Ovary (tissue), 9 donors: ENCODE results near the gene PVR. TPM values are rescaled to one million over a fixed set of nuclear protein-coding genes. Genes with fewer than 3 reads are reported as not detected.
"Not testable (repeated sequence)": the region's sequence is repeated elsewhere in the genome, so short reads cannot be mapped to it uniquely, and the experiment has no call there.

Experiments
- DNase-seq, 5 donors: peaks; one replicate each; pipeline ENCODE4 v3.0.0-alpha.2; 2019 to 2020
- H3K27ac ChIP-seq, 2 donors: fragments of 200-600 bp; one replicate each; pipeline versions ENCODE4 v1.5.1 to v1.8.0; 2019 to 2022
- H3K27me3 ChIP-seq: fragments of 200-600 bp; one replicate; pipeline ENCODE4 v1.8.0; 2022
- H3K36me3 ChIP-seq: fragments of 200-600 bp; sonication (generic); one replicate; pipeline ENCODE4 v1.5.1; 2019
- H3K4me1 ChIP-seq: one replicate; pipeline ENCODE4 v1.8.1; 2013; ENCODE audit warnings: mild to moderate bottlenecking, moderate library complexity; ENCODE audit not compliant: insufficient read depth
- H3K4me3 ChIP-seq: fragments of 200-600 bp; sonication (generic); one replicate; pipeline ENCODE4 v1.5.1; 2017
- H3K9me3 ChIP-seq, 2 donors: fragments of 200-600 bp in 1 of 2; sonication (generic) in 1 of 2; one replicate each; pipeline versions ENCODE4 v1.5.1 to v1.8.1; 2013 to 2019; ENCODE audit warnings: mild to moderate bottlenecking in 1 of 2, moderate library complexity in 1 of 2
- EP300 ChIP-seq: sonication (generic); formaldehyde crosslinking; IDR thresholded peaks from one replicate; pipeline ENCODE4 v1.6.1; 2017; ENCODE audit warnings: antibody characterized with exemption
- POLR2A ChIP-seq: fragments of 450-650 bp; IDR thresholded peaks from one replicate; pipeline ENCODE4 v1.6.1; 2017; ENCODE audit warnings: antibody characterized with exemption, mild to moderate bottlenecking, moderate library complexity
- WGBS, 3 donors: extraction: QIAGEN DNeasy Blood & Tissue Kit in 1 of 3; methylation state at CpG; one replicate each; pipeline versions ENCODE4 v1.1.5 to v1.1.7; 2013 to 2017; 5-methylcytosine and 5-hydroxymethylcytosine counted together
- intact Hi-C, 4 donors: fragments of 100-400 bp; cut with DNase I; formaldehyde crosslinking; loops; one replicate each; pipeline versions ENCODE4 v1.11.0 to v1.15.1; 2022 to 2023
- polyA plus RNA-seq, 2 donors: library from polyadenylated mRNA; stranded (reverse); fragments of 200-250 nt in 1 of 2; fragments of 350-450 nt in 1 of 2; fragmentation: Illumina TruSeq in 1 of 2; extraction: RNeasy Lipid Tissue Mini Kit (QIAGEN cat#74804) in 1 of 2; gene quantifications; one replicate each; pipeline ENCODE4 v1.2.3, GENCODE V29; 2013 to 2014
- total RNA-seq, 7 donors: library from RNA; depleted of rRNA in 2 of 7; stranded (reverse); fragments of >200 nt in 2 of 7; fragmentation: NEBNext Ultra II Directional in 3 of 7; extraction: Animal tissue kit (Norgen Biotek cat#: 25700) in 3 of 7; gene quantifications; one replicate each; pipeline versions ENCODE4 v1.1.0 to v1.2.4, GENCODE V29; 2016 to 2023
- TF ChIP-seq, protein P1 (sequence below), 3 donors: fragments of 450-650 bp in 2 of 3; fragments of 200-600 bp in 1 of 3; IDR thresholded peaks; one replicate each; pipeline versions ENCODE4 v1.5.1 to v1.8.0; 2016 to 2022; ENCODE audit warnings: antibody characterized with exemption in 3 of 3, mild to moderate bottlenecking in 1 of 3
- donor health status: DM: no; HTN: no; CAD: no; lungs with moderate emphysema.
- donor health status: DM: no; HTN: no; CAD: no.
- donor health status: Bipolar disorder and iron deficiency.
- donor health status: DM: yes; HTN: yes; CAD: no.
- donor health status: DM: no; HTN: no; CAD: no.
- donor health status: DM: yes; HTN: yes; CAD: no.

PVR gene
- total and polyA plus RNA-seq, 9 donors, result 14.0 to 33.9 (median 22.5) TPM

- 73 to 76% (median 75%) methylated on average over 5 of the region's 5 CpGs for WGBS, 3 donors
- intact Hi-C loops, result no loop called here
- TF ChIP-seq POLR2A, result no peak
Measured at GRCh38 chr19:44609219-44609618, 34.5 kb upstream of the PVR start.

DNA sequence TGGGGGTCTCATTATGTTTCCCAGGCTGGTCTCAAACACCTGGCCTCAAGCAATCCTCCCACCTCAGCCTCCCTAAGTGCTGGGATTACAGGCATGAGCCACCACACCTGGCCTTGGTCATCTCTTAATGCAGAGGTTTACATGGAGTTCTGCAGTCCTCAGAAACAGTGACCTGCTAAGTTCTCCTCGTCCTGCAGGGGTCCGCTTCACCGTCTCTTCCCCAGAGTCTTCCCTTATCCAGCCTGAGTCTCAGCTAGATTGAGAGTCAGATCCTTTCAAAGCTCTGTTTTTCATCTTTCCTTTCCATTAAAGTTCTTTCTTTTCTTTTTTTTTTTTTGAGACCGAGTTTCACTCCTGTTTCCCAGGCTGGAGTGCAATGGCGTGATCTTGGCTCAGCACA lies 33.2 kb upstream of the PVR start:
- H3K27me3 ChIP-seq, H3K27ac ChIP-seq, H3K36me3 ChIP-seq, H3K4me3 ChIP-seq, H3K4me1 ChIP-seq, H3K9me3 ChIP-seq, intact Hi-C loops, DNase-seq: not testable (repeated sequence)
- 35 to 78% (median 74%) methylated on average over 5 of the region's 5 CpGs for WGBS, 3 donors

More at GRCh38 chr19:44609219-44609618, 34.5 kb upstream of the PVR start:
- no peak for DNase-seq
- no peaks in the 10 kb centered on the region for H3K4me1 ChIP-seq
- H3K4me3 ChIP-seq, result no peak overlapping the region
- H3K9me3 ChIP-seq, result no peaks in the 10 kb centered on the region
- no peaks in the 10 kb centered on the region for H3K36me3 ChIP-seq
- no peak overlapping the region for H3K27ac ChIP-seq
- no peaks in the 10 kb centered on the region for H3K27me3 ChIP-seq

DNA sequence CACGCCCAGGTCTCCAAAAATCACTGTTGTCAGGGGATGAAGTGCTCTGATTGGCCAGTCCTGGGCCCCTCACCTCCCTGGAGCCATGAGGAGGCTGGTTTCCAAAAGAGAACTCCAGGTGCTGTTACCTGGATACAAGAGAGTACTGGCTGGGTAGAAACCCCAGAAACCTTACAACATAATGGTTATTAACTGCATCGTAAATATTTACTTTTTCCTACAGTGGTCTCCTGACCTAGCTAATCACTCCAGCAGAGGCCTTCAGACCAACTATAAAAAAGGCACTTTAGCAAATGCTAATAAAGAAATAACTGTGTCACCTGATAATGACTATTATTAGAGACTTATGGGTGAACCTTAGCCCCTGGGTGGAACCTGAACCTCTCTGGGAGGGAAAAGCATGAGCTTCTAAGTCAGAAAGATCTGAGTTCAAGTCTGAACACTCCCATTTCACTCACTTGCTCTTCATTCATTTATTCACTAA lies 31.9 kb upstream of the PVR start:
- H3K27ac ChIP-seq, result no peak overlapping the region
- no peaks in the 10 kb centered on the region for H3K27me3 ChIP-seq
- H3K9me3 ChIP-seq, result no peaks in the 10 kb centered on the region
- H3K4me1 ChIP-seq, result no peaks in the 10 kb centered on the region
- 89 to 95% (median 91%) methylated on average over 2 of the region's 2 CpGs for WGBS, 3 donors
- no peaks in the 10 kb centered on the region for H3K36me3 ChIP-seq
- no peak for DNase-seq
- TF ChIP-seq EP300 (no peak), POLR2A (no peak)
- TF ChIP-seq, protein P1, sequence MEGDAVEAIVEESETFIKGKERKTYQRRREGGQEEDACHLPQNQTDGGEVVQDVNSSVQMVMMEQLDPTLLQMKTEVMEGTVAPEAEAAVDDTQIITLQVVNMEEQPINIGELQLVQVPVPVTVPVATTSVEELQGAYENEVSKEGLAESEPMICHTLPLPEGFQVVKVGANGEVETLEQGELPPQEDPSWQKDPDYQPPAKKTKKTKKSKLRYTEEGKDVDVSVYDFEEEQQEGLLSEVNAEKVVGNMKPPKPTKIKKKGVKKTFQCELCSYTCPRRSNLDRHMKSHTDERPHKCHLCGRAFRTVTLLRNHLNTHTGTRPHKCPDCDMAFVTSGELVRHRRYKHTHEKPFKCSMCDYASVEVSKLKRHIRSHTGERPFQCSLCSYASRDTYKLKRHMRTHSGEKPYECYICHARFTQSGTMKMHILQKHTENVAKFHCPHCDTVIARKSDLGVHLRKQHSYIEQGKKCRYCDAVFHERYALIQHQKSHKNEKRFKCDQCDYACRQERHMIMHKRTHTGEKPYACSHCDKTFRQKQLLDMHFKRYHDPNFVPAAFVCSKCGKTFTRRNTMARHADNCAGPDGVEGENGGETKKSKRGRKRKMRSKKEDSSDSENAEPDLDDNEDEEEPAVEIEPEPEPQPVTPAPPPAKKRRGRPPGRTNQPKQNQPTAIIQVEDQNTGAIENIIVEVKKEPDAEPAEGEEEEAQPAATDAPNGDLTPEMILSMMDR (IDR thresholded peaks at IDR 0.05), result no peak
- intact Hi-C loops, result no loop called here
- H3K4me3 ChIP-seq, result no peak overlapping the region

GRCh38 chr19:44613295-44614178 lies 30.2 kb upstream of the PVR start, which contains the start of gene IGSF23:
TSS of gene IGSF23 (plus strand) at chr19:44613563. CDS start at chr19:44613646, 83 bp downstream.
- Histone ChIP-seq H3K36me3 (no peaks in the 10 kb centered on the region), H3K27me3 (no peaks in the 10 kb centered on the region), H3K4me3 (no peak within 1 kb of the TSS), H3K9me3 (no peaks in the 10 kb centered on the region), H3K4me1 (no peaks in the 10 kb centered on the region), H3K27ac (no peak within 1 kb of the TSS)
- DNase-seq, result no peak
- intact Hi-C loops, result no loop called here
- TF ChIP-seq POLR2A (no peak), EP300 (no peak)
- TF ChIP-seq, protein P1 (IDR thresholded peaks at IDR 0.05), result no peak
- 84 to 93% (median 92%) methylated on average over 25 of the region's 25 CpGs for WGBS, 3 donors

DNA sequence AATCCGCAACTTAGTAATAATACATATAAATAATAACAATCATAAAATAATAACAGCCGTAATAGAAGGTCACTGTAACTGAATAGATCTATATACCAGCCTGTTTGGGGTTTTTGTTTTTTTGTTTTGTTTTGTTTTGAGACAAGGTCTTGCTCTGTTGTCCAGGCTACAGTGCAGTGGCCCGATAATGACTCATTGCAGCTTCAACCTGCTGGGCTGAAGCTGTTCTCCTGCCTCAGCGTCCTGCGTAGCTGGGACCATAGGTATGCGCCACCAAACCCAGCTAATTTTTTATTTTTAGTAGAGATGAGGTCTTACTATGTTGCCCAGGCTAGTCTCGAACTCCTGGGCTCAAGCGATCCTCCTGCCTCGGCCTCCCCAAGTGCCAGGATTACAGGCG lies 29.4 kb upstream of the PVR start:
- intact Hi-C loops, result no loop called here
- 93 to 96% (median 96%) methylated on average over 10 of the region's 10 CpGs for WGBS, 3 donors
- H3K4me3 ChIP-seq, result no peak overlapping the region
- H3K9me3 ChIP-seq, result no peaks in the 10 kb centered on the region
- no peaks in the 10 kb centered on the region for H3K4me1 ChIP-seq
- H3K36me3 ChIP-seq, result no peaks in the 10 kb centered on the region
- no peaks in the 10 kb centered on the region for H3K27me3 ChIP-seq
- TF ChIP-seq EP300, result no peak
- TF ChIP-seq, protein P1 (IDR thresholded peaks at IDR 0.05), result no peak
- no peak for TF ChIP-seq POLR2A
- H3K27ac ChIP-seq, result no peak overlapping the region
- no peak for DNase-seq
